ENCODE results near the gene QRICH1.

The QRICH1 gene

GRCh38 chr3:49032646-49033304 lies 61.1 kb downstream of the QRICH1 start:
- DNase-seq (ENCODE audit: low read depth) = no peak

GRCh38 chr3:49030321-49030720 lies 63.5 kb downstream of the QRICH1 start:
- no peak for DNase-seq (ENCODE audit: low read depth)

GRCh38 chr3:49029563-49029884 lies 64.3 kb downstream of the QRICH1 start:
- DNase-seq (ENCODE audit: low read depth) = no peak

GRCh38 chr3:49028673-49029562 lies 65.0 kb downstream of the QRICH1 start, which contains the start of gene IMPDH2:
TSS of gene IMPDH2 (minus strand) at chr3:49029398. CDS start at chr3:49029350, 48 bp downstream.
- DNase-seq (ENCODE audit: low read depth) = peak; percentile 82

GRCh38 chr3:49028298-49028672 lies 65.6 kb downstream of the QRICH1 start:
- no peak for DNase-seq (ENCODE audit: low read depth)

GRCh38 chr3:49027634-49028033 lies 66.2 kb downstream of the QRICH1 start:
- no peak for DNase-seq (ENCODE audit: low read depth)

GRCh38 chr3:49026536-49026935 lies 67.3 kb downstream of the QRICH1 start:
- no peak for DNase-seq (ENCODE audit: low read depth)

GRCh38 chr3:49025793-49026520 lies 67.9 kb downstream of the QRICH1 start:
- no peak for DNase-seq (ENCODE audit: low read depth)

- DNase-seq (ENCODE audit: low read depth) = no peak
These were observed 68.7 kb downstream of the QRICH1 start for GRCh38 chr3:49025005-49025792.

GRCh38 chr3:49024449-49024848 lies 69.4 kb downstream of the QRICH1 start:
- no peak for DNase-seq (ENCODE audit: low read depth)

GRCh38 chr3:49023775-49024174 lies 70.1 kb downstream of the QRICH1 start:
- DNase-seq (ENCODE audit: low read depth) = no peak

- DNase-seq (ENCODE audit: low read depth) = no peak
These were observed 71.1 kb downstream of the QRICH1 start for GRCh38 chr3:49022688-49023171.

- peak; percentile 81 for DNase-seq (ENCODE audit: low read depth)
These were observed 71.8 kb downstream of the QRICH1 start, which contains the start of gene NDUFAF3 for GRCh38 chr3:49021813-49022687. TSS of gene NDUFAF3 (plus strand) at chr3:49022121. CDS start at chr3:49022145, 24 bp downstream.

- DNase-seq (ENCODE audit: low read depth) = peak; percentile 96
These were observed 72.6 kb downstream of the QRICH1 start for GRCh38 chr3:49021213-49021812.

GRCh38 chr3:49020330-49021212 lies 73.3 kb downstream of the QRICH1 start:
- no peak for DNase-seq (ENCODE audit: low read depth)

GRCh38 chr3:49019941-49020329 lies 73.9 kb downstream of the QRICH1 start:
- DNase-seq (ENCODE audit: low read depth) = no peak

- DNase-seq (ENCODE audit: low read depth) = no peak
These were observed 75.2 kb downstream of the QRICH1 start for GRCh38 chr3:49018707-49019006.

GRCh38 chr3:49017971-49018706 lies 75.7 kb downstream of the QRICH1 start, which contains the start of gene DALRD3:
TSS of gene DALRD3 (minus strand) at chr3:49018580. CDS start at chr3:49018564, 16 bp downstream.
- DNase-seq (ENCODE audit: low read depth) = no peak

Measured in HS-27A (cell line).